NCI-H345 treated with DMSO at 0.1 percent for 48 hours (cell line): ENCODE results near the gene MAPK8.

ENCODE experiments used
- DNase-seq: peaks from one replicate; lab custom pipeline; 2025; ENCODE audit not compliant: unreplicated experiment; lab: John Stamatoyannopoulos, UW

Gene MAPK8

DNA sequence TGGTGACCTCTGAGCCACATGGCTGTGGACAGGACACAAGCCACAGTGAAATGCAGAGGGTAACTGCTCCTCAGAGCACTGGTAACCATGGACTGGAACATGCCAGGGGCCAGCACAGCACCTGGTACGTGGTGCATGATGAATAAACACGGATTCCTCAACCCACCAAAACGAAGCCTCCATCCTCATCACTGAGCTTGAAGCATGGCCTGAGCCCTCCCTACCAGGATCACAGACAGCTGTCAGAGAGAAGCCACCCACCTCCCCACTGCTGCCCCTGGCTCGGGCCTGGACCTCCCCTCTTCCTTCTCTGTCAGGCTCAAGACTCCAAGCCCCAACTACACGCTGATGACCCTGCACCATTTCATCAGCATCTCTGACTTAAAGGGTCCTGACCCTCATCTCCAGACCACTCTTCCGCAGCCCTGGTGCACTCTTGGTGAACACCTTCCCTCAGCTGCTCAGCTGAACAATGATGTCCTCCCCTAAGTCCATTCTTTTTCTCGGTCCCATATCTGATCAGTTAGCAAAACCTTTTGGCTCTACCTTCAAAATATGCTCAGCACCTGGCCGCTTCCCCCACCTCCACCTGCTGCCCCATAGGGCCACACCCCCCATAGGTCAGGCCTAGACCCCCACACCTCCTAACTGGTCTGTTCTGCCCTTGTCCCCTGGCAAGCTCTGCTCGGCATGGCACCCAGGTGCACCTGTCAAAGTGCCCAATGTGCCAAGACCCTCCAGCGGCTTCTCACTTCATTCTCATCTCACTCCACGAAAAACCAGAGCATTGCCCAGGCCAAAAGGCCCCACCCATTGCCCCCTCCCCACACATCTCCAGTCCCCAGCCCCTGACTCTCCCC lies 141.1 kb downstream of the MAPK8 start:
- DNase-seq, result no peak

DNA sequence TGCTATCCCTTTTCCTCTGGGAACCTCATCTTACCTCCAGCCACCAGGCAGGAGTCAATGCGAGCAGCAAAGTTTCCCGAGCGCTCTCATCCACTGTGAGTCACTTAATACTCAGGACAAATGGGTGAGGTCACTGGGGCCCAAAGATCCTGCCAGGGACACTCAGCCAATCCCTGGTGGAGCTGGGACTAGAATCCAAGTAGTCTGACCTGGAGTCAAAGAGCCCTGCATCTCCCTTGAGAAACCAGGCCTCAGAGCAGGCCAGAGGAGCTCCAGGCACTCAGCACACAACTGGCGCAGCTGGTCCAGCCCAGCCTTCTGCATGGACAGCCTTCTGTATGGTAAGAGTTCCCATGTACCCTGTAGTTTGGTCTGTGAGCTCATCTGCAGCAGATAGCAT lies 142.3 kb downstream of the MAPK8 start:
- DNase-seq, result no peak

DNA sequence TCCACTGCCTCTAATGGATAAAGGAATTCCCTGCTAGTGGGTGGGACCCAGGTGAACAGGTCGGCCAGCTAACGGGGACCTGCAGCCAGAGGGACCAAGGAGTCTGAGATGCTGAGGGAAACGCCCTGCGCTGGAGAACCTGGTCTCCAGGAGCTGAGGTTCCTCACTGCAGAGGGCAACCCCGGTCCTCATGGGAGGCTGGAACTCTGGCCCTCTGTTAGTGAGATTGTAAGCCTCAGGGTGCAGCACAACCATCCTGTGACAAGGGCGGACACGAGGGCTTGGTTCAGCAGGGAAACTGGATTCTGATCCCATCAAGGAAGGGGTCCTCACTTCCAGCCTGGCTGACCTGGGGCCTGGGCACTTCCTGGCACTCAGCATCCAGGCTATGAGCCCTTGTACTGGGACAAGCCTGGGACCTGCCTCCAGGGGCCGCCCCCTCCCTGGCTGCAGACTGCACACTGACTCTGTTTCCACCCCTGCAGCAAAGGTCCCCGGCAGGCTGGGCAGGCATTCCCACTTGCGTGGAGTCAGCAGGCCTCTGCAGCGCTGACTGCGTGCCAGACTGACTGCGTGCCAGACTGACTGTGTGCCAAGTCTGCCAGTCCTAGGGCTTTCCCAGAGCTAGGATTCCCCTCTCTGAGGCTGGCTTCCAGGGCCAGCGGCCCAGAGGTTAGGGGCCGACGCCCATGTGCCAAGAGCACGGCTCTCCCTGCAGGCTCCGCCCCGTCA lies 143.2 kb downstream of the MAPK8 start:
- no peak for DNase-seq

DNA sequence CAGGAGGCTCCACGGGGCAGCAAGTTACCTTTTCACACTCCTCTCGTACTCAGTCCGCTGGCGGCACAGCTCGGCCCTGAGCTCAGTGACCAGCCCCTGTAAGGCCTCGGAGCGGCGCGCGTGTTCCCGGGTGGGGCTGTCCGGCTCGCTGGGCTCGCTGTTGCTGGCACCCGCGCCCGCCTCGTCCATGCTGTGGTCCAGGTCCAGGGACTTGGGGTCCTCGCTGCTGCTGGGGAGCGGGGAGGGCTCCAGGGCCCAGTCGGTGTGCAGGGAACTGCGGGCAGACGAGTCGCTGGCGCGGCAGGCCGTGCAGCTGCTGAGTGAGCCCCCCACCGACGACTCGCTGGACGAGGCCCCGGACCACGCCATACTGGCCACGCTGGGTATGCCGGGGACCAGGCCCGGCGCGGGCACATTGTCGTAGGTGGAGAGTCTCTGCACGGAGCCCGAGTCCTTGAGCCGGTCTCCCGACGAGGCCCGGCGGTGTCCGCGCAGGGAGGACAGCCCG lies 143.8 kb downstream of the MAPK8 start:
- DNase-seq, result no peak

DNA sequence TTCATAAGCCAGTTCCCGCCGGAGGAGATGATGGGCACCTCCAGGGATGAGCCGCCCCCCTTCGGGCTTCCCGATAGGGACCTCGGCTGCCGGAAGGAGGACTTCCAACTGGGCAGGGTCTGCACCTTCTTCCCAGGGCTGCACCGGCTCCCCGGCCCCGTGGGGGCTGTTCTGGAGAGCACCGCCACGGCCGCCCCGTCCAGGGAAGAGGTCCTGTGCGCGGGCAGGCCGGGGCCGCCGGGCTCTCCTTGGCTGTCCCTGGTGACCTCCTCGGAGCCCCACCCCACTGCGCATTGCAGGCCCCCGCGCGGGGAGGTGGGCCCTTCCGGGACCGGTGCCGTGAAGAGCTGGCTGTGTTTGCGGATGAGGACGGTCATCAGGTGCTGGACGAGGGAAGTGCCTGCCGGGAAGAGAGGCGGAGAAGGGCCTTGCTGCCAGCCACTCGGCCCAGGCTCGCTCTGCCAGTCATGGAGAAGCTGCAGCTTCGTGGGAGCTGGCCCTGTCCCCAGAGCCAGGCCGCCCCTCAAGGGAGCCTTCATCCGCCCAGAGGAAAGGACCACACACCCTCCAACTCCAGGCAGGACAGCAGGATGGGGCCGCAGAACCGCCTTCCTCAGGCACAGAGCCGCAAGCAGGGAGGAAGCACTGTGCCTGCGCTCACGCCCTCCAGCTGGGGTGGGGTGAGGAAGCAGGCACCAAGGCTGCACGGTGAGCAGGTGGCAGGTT lies 144.4 kb downstream of the MAPK8 start:
- DNase-seq, result no peak

DNA sequence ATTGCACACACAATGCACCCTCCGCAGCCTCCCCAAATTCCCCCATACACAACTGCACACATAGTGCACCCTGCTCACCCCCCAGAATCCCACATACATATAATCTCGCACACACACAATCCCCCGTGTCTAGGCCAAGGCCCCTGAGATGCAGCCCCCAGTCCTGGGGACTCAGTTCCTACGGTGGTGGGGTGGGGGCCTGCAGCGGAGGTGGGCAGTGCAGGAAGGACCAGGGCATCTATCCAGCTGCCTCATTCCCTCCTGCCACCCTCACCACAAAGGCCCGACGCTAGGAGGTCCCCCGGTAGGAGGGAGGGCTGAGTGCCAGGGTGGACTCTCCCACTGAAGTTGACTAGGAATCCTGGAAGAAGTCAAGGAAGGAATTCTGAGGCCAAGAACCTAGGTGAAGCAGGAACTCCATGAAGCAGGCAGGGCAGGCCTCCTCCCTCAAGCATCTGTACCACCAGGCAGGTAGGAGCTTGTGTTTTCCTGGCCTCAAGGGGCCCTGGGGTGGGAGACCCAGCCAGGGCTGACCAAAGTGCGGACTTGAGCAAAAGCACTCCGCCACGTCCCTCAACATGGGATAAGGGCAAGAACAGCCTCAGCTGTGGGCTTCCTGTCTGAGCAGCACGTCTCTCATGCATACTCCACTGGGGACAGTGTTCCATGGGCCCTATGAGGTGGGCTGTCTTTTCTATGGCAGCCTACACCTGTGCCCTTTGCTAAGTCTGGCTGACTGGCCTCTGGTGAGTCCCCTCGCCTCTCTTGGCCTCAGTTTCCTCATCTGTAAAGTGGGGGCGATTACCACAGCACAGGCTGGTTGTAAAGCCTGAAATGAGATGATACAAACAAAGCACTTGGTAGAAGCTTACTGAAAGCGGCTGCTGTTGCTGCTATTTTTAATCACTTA lies 145.7 kb downstream of the MAPK8 start:
- DNase-seq, result no peak

DNA sequence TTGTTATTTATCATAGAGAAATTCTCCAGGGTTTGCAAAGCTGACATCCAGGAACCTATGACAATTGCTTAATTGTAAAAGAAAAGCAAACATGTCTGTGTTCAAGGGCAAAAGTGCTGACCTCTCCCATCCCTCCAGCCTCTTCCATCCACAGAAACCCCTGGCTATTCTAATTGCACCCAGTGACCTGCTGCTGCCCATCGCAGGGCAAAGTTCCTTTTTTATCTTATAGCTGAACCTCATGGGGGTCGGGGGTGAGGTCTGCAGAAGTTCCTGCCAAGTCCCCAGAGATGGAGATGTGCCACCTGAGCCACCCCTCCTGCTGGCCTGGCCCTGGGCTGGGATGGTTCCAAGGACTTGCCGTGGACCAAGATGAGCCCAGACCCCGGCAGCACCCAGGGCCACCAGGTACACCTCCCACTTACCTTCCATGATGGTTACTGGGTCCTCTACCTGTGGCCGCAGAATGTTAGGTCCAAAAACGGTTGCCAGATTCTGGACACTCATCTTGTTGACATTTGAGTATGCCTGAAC lies 146.5 kb downstream of the MAPK8 start:
- no peak for DNase-seq

DNA sequence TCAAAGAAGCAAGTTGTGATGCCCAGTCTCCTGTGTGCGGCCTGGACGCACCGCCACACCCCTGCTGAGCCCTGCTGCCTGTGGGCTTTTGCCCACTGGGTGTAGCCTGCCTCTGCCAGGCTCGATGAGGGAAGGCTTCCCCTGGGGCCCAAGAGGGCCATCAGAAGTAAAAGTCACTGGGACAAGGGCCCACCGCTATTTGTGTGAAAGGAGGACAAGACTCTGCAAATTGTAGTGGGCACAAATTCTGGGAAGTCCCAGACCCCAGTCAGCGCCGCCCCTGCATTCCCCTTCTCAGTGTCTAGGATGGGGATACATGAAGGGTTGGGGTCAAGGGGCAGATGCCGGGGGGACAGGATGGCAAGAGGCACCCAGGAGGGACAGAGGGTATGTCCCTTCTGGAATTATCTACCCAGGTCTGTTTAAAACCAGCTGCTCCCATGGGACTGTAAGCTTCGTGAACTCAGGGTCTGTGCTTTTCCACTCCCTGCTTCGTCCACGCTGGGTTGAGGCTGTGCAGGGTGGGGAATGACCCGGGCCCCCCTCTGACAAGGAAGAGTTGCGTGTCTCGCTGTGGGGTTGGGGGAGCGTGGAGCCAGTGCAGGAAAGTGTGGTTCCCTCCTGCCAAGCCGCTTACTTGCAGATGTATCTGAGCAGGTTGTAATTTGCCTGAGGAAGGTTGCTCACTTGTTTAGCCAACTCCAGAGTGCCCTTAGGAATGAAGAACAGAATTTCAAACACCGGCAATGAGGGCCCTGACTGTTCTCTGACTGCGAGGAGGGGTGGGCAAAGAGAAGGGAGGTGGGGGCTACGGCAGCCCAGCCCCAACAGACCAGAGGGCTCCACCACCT lies 147.2 kb downstream of the MAPK8 start:
- DNase-seq, result no peak

DNA sequence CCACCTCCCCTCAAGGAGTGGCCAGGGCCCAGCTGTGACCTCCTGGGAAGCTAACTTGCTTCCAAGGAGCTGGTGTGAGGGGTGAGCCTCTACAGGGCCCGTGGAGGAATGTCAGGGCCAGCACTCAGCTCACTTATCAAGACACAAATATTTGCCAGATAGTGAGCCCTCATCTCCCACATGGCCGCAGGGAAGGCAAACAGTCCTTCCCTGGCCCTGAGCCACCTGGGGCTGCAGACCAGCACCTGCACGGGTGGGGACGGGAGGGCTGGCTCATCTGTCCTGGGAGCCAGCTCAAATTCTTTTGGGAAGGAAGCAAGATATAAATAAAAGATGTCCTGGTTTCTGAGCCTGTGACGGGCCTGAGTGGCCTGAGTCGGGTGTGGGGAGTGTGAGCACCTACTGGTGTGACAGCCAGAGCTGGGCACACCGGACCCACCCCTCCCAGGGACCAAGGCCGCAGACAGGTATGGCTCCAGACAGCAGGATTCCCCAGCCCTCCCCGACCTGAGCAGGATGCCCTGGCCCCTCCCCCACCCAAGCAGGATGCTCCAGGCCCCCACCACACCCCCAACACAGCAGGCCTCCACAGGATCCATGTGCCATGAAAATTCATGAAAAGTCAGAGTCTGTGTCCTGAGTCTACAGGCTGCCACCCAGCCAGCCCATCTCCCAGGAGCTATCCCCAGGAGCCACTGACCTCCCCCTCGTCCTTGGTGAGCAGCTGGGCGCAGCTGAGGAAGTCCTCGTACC lies 148.0 kb downstream of the MAPK8 start:
- DNase-seq, result no peak

DNA sequence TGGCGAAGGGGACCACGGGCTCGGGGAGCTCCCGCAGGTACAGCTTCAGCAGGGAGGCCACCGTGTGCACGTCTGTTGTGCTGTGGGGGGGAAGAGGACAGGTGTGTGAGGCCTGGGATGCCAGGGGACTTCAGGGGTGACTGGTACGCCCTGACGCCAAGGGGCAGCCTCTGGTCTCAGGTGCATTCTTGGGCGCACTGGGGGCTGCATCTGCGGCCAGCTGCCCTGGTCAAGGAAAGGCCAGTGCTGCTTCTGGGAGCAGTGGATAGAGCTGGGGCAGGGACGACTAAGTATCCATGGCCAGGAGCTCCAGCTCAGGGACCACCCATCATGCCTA lies 148.5 kb downstream of the MAPK8 start:
- no peak for DNase-seq

DNA sequence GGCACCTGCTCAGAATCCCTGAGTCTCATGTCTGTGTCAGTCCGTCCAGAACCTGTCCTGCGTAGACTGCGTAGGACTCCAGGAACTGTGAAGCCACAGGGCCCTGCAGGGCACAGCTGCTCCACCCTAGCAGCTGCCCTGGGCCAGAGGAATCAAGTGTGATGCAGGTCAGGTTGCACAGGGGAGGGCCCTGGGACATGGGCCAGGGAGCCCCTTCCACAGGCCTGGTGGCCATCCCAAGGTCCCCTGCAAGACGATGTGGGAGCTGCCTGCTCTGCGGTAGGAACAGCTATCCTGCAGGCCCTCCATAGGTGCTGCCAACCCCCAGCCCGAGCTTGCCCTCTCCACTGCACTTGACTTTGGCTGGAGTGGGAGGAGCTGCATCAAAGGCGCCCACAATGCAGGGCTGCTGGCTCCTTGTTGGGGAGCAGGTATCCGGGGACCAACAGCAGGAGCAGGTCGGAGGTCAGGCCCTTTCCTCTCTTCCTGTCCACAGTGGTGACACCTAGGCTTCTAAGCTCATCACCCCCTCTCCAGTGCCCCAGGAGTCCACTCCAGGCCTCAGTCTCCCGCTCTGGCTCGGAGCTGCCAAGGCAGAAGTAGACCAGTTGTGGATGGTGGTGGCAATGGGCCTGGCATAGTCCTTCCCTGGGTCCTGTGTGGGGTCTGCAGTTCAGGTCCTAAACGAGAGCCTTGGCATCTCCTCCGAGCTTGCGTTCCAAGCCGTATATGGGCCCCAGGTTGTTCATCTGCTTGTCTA lies 149.1 kb downstream of the MAPK8 start:
- no peak for DNase-seq

DNA sequence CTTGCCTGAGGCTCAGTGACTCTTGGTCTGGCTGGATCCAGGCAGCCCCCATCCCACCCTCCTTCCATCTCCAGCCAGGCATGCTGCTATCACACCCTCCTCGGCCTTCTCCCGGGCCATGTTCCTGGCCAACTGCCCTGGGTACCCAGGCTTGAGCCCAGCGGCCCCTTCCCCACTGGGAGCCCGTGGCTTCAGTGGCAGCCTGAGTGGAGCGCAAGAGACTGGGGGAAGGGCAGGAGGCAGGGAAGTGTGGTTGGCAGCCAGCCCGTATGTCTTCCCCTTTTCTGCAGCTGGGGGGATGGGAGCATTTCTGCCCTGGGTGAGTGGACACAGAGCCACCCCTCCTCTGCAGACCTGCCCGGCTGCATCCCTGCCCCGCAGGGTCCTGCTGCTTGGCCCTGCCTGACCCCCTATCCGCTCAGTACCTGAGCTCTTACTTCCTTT lies 149.9 kb downstream of the MAPK8 start:
- no peak for DNase-seq

DNA sequence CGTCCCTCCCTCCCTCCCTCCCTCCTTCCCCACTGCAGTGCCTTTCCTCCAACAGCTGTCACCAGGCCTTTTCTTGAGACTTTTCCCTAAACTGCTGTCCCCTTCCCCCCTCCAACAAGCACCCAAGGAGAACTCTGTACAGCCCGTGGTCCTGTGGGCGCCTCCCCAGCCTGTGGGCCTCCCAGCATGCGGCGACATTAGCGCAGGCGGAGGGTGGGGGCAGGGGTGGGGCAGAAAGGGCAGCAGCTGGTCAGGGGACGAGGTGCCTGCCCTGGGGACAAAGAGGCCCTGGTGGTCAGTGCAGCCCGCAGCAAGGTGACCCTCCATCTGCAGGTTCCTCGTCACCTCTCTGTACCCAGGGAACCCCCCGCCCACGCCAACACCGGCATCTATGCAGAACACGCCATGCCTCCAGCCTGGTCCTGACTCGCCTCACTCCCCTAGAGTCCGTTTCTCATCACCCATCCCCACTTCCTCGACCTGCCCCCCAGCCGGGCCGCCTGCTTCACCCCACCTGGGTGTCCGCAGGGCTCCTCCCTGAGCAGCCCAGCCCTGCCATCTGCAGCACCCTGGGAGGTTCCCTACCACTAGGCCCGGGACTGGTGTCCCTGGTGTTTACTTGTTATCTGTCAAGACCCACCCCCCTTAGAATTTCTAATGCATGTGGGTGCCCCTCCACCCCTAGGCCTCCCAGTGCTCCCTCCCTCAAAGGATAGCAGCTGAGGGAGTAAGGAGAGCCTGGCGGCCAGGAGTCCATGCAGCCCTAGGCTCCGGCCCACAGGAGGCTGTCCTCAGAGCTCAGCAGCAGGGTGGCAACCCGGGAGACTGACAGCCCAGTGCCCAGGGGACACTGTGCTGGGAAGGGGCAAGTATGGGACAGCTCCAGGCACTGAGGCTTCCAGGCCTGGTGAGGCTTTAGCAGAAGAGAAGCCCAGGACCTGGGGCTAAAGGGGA lies 150.6 kb downstream of the MAPK8 start:
- no peak for DNase-seq

DNA sequence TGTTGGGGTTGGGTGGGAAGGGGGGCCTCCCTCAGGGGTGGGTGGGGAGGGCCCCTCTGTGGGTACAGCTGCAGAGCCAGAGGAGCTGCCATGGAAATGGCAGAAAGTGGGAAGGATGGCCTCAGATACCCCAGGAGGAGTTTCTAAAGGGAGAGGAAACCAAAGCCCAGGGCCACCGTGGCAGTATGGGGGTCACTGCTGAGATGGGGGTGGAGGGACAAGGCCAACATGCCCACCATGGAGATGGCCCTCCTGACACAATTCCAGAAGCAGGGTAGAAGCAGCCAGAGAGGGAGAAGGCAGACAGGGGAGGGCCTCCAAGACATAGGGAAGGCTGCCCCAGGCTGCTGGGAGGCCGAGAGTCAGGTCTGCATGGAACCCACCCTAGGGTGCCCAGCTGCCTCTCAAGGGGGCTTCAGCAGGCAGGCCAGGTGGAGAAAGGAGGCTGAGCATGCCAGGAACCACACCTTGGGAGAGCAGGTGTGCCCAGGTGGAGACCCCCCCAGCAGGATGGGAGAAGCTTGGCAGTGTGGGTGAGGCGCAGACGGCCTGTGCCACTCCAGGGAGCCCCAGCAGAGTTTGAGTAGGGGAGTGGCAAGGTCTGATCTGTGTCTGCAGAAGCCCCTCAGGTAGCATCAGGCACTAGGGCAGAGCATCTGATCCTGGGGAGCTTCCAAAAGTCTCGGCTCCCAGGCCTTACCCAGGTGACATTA lies 151.6 kb downstream of the MAPK8 start:
- DNase-seq, result no peak

DNA sequence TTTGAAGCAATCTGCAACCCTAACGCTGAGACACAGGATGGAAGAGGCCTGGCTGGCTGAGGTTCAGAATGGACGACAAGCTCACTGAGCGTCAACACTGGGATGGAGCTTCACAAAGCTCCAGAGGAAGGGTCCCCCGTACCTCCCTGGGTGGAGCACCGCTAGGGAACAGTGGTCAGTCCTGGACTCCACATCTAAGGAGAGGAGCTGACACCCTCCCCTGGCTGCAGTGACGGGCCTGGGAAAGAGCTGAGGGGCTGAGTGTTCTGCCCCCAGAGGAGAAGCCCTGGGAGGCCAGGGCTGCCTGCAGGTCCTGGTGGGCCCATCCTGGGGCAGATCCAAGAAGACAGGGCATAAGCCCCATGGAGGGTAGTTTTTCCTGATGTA lies 152.2 kb downstream of the MAPK8 start:
- no peak for DNase-seq
